DMS114 treated with DMSO at 0.1 percent for 48 hours (cell line): ENCODE data around the gene HADH.
A peak's percentile ranks its signal among the peaks of the same experiment; 100 is the strongest.

Experiments used
- DNase-seq: peaks from one replicate; lab custom pipeline; 2025; ENCODE audit not compliant: unreplicated experiment; lab: John Stamatoyannopoulos, UW

HADH gene

GRCh38 chr4:108055787-108056186, 66.1 kb downstream of the HADH start:
- no peak for DNase-seq

- no peak for DNase-seq
These were observed 66.7 kb downstream of the HADH start for GRCh38 chr4:108056418-108056817.

GRCh38 chr4:108058685-108059440, 69.2 kb downstream of the HADH start:
- no peak for DNase-seq

- peak; percentile 31 for DNase-seq
These were observed 70.5 kb downstream of the HADH start for GRCh38 chr4:108060164-108060563.

GRCh38 chr4:108060686-108061321, 71.1 kb downstream of the HADH start:
- DNase-seq, result no peak

- DNase-seq, result no peak
These were observed 78.8 kb downstream of the HADH start for GRCh38 chr4:108068442-108068841.

GRCh38 chr4:108070775-108071174, 81.1 kb downstream of the HADH start:
- DNase-seq, result no peak

- no peak for DNase-seq
These were observed 82.6 kb downstream of the HADH start for GRCh38 chr4:108072300-108072699.

GRCh38 chr4:108078024-108078733, 88.5 kb downstream of the HADH start:
- DNase-seq, result no peak

GRCh38 chr4:108080747-108081146, 91.1 kb downstream of the HADH start:
- no peak for DNase-seq

GRCh38 chr4:108081256-108081655, 91.6 kb downstream of the HADH start:
- no peak for DNase-seq
